Activated T-cell treated with anti-CD3 and anti-CD28 coated beads, Interleukin-2, amount 50 U/mL, for 4 hours (primary cell): ENCODE results near the gene UBASH3B. TPM values are rescaled to one million over a fixed set of nuclear protein-coding genes. Genes with fewer than 3 reads are reported as not detected.
"Not testable (repeated sequence)": the region's sequence is repeated elsewhere in the genome, so short reads cannot be mapped to it uniquely, and the experiment has no call there.

Experiments used
- ATAC-seq, 2 donors: fragments of 200-7000 bp; cut with Tn5 transposase; one replicate each; pipeline ENCODE4 v1.10.0; 2021
- DNase-seq: peaks from one replicate; pipeline ENCODE4 v3.0.0-alpha.2; 2020
- H3K27me3 Mint-ChIP-seq: one replicate; pipeline ENCODE4 v1.8.0; 2021; ENCODE audit warnings: low read depth, mixed read lengths
- H3K36me3 Mint-ChIP-seq: one replicate; pipeline ENCODE4 v1.8.0; 2022; ENCODE audit warnings: mixed read lengths; ENCODE audit not compliant: insufficient read depth
- H3K4me1 Mint-ChIP-seq: one replicate; pipeline ENCODE4 v1.8.0; 2021; ENCODE audit warnings: low read depth, mixed read lengths
- H3K4me3 Mint-ChIP-seq: one replicate; pipeline ENCODE4 v1.8.0; 2021; ENCODE audit warnings: mild to moderate bottlenecking, moderate library complexity, mixed read lengths
- H3K9me3 Mint-ChIP-seq: one replicate; pipeline ENCODE4 v1.8.0; 2021; ENCODE audit warnings: mixed read lengths
- total RNA-seq, 3 donors: library from RNA; stranded (reverse); gene quantifications; one replicate each; pipeline ENCODE4 v1.2.1, GENCODE V29; 2021

Gene UBASH3B
- total RNA-seq, 3 donors from 2014 or later = 37.6 to 53.3 (median 39.9) TPM

- Mint-ChIP-seq H3K27me3 (no peaks in the 10 kb centered on the region), H3K4me1 (peaks cover 60% of the 10 kb centered on the region), H3K4me3 (peak overlapping the region; percentile 61), H3K9me3 (no peaks in the 10 kb centered on the region), H3K36me3 (peaks cover 2% of the 10 kb centered on the region)
- peak; percentile 16 to 20 for ATAC-seq
- peak; percentile 24 for DNase-seq
Measured at GRCh38 chr11:122852074-122852795, 196.7 kb downstream of the UBASH3B start.

GRCh38 chr11:122852796-122853160 lies 197.3 kb downstream of the UBASH3B start:
- Mint-ChIP-seq H3K4me3 (no peak overlapping the region), H3K36me3 (peaks cover 2% of the 10 kb centered on the region), H3K9me3 (no peaks in the 10 kb centered on the region), H3K4me1 (peaks cover 57% of the 10 kb centered on the region), H3K27me3 (no peaks in the 10 kb centered on the region)
- ATAC-seq = no peak
- DNase-seq = no peak

- Mint-ChIP-seq H3K27me3 (no peaks in the 10 kb centered on the region), H3K4me1 (peaks cover 57% of the 10 kb centered on the region), H3K9me3 (no peaks in the 10 kb centered on the region), H3K4me3 (no peak overlapping the region), H3K36me3 (peaks cover 2% of the 10 kb centered on the region)
- no peak for ATAC-seq
- DNase-seq = no peak
Measured at GRCh38 chr11:122853261-122853660, 197.7 kb downstream of the UBASH3B start.

- Mint-ChIP-seq H3K4me3 (no peak overlapping the region), H3K4me1 (peaks cover 55% of the 10 kb centered on the region), H3K36me3 (peaks cover 2% of the 10 kb centered on the region), H3K9me3 (no peaks in the 10 kb centered on the region), H3K27me3 (no peaks in the 10 kb centered on the region)
- DNase-seq (peak; percentile 26), ATAC-seq (no peak)
Measured at GRCh38 chr11:122853971-122854446, 198.5 kb downstream of the UBASH3B start.

GRCh38 chr11:122861631-122862030 lies 206.1 kb downstream of the UBASH3B start:
- no peak overlapping the region for H3K4me3 Mint-ChIP-seq
- no peak for ATAC-seq
- peaks cover 1% of the 10 kb centered on the region for H3K36me3 Mint-ChIP-seq
- no peaks in the 10 kb centered on the region for H3K9me3 Mint-ChIP-seq
- peaks cover 6% of the 10 kb centered on the region for H3K4me1 Mint-ChIP-seq
- peaks cover 8% of the 10 kb centered on the region for H3K27me3 Mint-ChIP-seq
- no peak for DNase-seq

- H3K36me3 Mint-ChIP-seq = peaks cover 2% of the 10 kb centered on the region
- DNase-seq (no peak), ATAC-seq (no peak)
- peaks cover 8% of the 10 kb centered on the region for H3K27me3 Mint-ChIP-seq
- H3K4me1 Mint-ChIP-seq = peaks cover 2% of the 10 kb centered on the region
- no peaks in the 10 kb centered on the region for H3K9me3 Mint-ChIP-seq
- no peak overlapping the region for H3K4me3 Mint-ChIP-seq
Measured at GRCh38 chr11:122862091-122862490, 206.6 kb downstream of the UBASH3B start.

- H3K27me3 Mint-ChIP-seq, H3K36me3 Mint-ChIP-seq, H3K4me3 Mint-ChIP-seq, DNase-seq, H3K4me1 Mint-ChIP-seq, H3K9me3 Mint-ChIP-seq, ATAC-seq: not testable (repeated sequence)
Measured at GRCh38 chr11:122863154-122863553, 207.6 kb downstream of the UBASH3B start.

GRCh38 chr11:122863704-122864326 lies 208.3 kb downstream of the UBASH3B start:
- DNase-seq (peak; percentile 24), ATAC-seq (no peak)
- Mint-ChIP-seq H3K4me3 (no peak overlapping the region), H3K27me3 (peaks cover 11% of the 10 kb centered on the region), H3K4me1 (peaks cover 1% of the 10 kb centered on the region), H3K36me3 (peaks cover 5% of the 10 kb centered on the region), H3K9me3 (no peaks in the 10 kb centered on the region)

Other genes with a start within 250 kb of the UBASH3B start
- 10 to 100 TPM; 20.7 to 23.7 (median 20.8) TPM for gene CRTAM, start 182.8 kb downstream of the UBASH3B start, total RNA-seq
- gene JHY, start 227.0 kb downstream of the UBASH3B start, total RNA-seq = 1 to 10 TPM; 1.7 to 1.8 (median 1.8) TPM